ENCODE data around the gene ACACB.
A peak's percentile ranks its signal among the peaks of the same experiment; 100 is the strongest.

The ACACB gene

DNA sequence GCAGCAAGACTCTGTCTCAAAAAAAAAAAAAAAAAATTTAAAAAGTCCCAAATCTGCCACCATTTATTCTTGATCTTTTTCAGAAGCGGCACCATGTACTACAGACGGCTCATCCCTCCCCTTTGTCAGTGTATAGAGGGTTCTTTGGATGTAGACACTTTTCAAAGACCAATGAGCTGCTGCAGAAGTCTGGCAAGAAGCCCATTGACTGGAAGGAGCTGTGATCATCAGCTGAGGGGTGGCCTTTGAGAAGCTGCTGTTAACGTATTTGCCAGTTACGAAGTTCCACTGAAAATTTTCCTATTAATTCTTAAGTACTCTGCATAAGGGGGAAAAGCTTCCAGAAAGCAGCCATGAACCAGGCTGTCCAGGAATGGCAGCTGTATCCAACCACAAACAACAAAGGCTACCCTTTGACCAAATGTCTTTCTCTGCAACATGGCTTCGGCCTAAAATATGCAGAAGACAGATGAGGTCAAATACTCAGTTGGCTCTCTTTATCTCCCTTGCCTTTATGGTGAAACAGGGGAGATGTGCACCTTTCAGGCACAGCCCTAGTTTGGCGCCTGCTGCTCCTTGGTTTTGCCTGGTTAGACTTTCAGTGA, 6.5 kb upstream of the ACACB start:
- no peak for DNase-seq

DNA sequence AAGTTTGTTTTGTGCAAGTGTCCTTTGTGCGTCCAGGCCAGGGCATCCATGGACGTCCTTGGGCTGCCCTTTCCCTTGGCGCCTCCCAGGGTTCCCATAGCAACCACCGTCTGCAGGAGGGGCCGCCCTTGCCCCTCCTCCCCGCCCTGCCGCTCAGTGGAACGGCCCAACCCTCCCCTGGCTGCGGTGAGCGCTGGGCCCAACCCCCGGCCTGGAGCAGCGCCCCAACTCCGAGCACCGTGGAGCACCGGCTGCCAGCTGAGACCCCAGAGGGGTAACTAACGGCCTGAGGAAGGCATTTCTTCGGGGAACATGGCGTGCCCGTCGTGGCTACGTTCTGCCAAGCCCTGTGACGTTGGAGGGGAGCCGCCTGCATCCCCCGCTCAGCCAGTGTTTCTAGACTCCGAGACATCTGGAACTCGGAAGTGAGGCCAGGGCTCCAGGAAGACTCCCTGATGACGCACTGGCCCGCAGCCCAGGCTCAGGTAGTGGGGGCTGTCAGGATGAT, 5.3 kb upstream of the ACACB start:
- peak; percentile 94 for DNase-seq

DNA sequence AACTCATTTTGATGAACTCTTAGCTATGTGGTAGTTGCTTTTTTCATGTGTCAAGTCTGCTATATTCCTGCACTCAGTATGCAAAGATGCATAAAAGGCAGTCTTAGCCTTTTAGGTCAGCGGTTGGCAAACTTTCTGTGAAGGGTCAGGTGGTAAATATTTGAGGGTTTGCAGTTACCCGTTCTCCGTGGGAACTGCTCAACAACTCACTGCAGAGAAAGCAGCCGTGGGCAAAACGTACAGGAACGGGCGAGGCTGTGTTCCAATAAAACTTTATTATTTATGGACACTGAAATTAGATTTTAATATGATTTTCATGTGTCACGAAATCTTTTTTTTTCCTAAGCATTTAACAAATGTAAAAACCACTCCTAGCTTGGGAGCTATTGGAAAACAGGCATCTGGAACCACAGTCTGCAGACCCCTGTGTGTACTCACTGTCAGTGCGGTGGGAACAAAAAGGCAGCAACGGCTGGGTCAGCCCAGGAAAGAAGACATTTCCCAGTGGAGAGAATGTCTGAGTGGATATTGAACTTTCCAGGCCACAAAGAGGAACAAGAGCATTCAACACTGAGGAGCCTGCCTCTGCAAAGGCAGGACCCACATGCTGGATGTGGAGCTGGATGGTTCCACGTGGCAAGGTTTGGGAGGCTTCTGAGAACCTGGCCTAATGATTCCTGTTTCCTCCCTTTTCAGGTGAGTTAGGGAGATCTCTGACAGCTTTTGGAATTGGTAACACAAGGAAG, 3.5 kb upstream of the ACACB start:
- DNase-seq = no peak

DNA sequence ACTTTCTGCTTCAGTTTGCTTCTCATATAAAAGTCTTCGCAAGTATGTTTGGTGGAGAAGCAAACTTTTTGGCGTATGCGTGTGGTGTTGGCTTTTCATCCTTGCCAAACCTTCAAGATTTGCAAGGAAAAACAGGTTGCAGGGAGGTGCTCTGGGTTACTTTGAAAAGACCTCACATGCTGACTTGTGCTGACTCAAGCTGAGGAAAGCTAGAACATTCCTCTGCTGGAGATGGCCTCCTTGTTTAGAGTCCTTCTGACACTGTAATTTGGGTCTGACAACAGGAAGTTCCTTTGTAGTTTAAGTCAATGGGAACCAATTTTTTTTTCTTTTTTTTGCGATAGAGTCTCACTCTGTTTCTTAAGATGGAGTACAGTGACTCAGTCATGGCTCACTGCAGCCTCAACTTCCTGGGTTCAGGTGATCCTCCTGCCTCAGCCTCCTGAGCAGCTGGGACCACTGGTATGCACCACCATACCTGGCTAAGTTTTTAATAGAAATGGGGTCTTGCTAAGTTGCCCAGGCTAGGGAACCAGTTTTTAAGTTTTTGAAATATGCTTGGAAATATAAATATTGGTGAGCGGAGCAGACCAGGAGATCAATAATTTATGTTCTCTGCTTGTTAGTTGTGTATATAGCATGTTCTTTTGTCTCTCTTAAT, 2.6 kb upstream of the ACACB start:
- no peak for DNase-seq

GRCh38 chr12:109114644-109115043, 1.7 kb upstream of the ACACB start:
- DNase-seq = no peak

- DNase-seq = no peak
These were observed 1.0 kb upstream of the ACACB start for GRCh38 chr12:109115404-109115757.

GRCh38 chr12:109116611-109116949, 193 bp downstream of the ACACB start:
- DNase-seq = no peak

DNA sequence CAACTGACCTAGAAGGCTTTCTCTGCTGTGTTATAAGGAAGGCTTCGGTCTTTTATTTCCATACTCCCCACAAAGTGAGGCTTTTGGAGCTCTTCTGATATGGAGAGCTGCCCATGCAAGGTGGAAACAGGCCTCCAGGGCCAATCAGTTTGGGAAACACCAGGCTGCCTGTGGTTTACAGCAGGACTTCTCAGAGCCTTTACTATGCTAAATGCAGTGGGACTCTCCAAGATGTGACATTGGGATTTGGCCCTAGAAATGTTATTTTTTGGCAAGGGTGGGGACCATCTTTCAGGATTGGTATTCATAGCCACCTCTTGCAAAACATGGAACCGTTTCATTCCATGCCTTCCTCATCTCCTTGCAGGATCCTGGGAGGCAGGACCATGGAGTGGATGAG, 3.7 kb downstream of the ACACB start:
- DNase-seq = no peak

GRCh38 chr12:109120557-109120956, 4.2 kb downstream of the ACACB start:
- DNase-seq = no peak

- DNase-seq = no peak
These were observed 5.0 kb downstream of the ACACB start for GRCh38 chr12:109121346-109121880.

- no peak for DNase-seq
These were observed 8.7 kb downstream of the ACACB start for GRCh38 chr12:109124878-109125648.

- no peak for DNase-seq
These were observed 9.4 kb downstream of the ACACB start for GRCh38 chr12:109125791-109126190.

DNA sequence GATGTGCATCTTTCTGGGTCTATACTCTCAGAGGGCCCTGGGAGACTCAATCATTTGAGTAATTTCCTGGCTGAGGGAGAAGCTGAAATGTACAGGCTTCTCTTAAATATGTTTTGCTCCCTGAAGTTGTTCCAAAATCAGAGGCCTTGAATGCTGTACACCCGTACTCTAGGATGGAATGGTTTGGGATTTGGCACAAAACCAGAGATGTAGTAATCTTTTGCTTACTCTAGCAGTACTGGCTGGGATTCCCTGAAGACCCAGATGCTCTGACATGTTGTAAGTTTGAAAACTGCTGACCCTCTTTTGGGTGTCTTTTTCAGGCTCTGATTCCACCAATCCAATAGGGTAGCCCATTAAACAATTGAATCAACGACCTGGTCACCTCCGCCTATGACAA, 10.4 kb downstream of the ACACB start:
- DNase-seq = no peak

GRCh38 chr12:109127533-109128242, 11.3 kb downstream of the ACACB start:
- DNase-seq = no peak

GRCh38 chr12:109130297-109131153, 14.1 kb downstream of the ACACB start:
- no peak for DNase-seq

DNA sequence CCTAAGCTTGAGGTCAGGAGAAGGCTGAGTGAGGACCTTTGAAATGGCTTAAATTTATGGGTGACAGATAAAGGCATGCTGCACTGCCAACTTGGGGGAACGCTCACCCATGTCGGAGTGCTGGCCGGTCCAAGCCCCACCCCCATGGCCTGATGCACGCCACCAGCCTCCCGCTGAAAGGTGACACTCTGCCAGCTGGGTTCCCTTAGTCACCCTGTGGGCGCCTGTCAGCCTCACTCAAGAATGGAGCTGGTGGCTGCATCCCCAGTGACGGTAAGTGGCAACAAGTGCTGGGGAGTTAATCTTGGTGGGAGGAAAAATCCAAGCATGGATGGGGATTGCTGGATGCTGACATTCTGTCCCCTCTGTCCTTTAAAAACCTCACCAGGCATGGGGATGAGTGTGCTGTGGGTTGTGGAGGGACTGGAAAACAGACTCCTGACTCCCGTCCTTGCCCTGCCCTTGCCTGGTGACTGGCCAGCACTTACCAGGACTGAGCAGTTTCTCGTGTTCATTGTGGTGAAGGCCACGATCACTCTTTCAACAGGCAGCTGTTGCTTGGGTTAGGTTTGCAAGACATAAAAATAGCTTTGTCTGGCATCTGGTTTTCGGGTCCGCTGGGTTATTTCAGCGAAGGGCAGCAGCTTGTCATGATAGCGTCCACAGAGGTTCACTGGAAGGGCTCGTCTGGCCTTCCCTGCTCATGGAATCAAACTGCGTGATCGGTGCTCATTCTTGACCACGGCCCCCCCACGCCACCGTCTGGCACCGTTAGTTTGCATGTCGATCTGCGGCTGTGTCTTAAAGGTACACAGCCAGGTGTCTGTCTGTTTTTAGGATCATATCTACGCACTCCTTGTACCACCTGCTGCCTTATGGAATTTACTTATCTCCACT, 15.0 kb downstream of the ACACB start:
- peak; percentile 48 for DNase-seq

- DNase-seq = no peak
These were observed 18.0 kb downstream of the ACACB start for GRCh38 chr12:109134186-109134917.

DNA sequence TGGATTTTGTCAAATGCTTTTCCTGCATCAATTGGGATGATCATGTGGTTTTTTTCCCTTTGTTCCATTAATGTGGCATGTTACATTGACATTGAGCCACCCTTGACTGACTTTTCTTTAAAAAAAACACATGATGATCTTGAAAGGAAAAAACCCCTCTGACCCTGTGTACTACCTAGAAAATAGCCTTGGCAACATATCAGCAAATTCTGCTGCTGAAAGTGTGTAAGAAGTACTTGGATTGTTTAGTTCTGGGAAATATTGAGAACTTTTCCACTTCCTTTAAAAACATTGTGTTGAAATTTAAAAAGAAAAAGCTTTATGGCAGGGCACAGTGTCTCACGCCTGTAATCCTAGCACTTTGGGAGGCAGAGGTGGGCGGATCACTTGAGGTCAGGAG, 20.7 kb downstream of the ACACB start:
- DNase-seq = no peak

DNA sequence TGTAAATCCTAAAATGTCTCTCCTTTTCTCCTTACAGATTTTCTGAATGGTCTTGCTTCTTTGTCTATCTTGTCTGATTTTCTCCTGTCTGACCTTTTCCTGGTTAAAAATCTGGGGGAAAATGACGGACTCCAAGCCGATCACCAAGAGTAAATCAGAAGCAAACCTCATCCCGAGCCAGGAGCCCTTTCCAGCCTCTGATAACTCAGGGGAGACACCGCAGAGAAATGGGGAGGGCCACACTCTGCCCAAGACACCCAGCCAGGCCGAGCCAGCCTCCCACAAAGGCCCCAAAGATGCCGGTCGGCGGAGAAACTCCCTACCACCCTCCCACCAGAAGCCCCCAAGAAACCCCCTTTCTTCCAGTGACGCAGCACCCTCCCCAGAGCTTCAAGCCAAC, 23.0 kb downstream of the ACACB start:
- no peak for DNase-seq

Measured in right kidney (tissue), 1 donor.